HEK293 (cell line): ENCODE measurements around the gene CIRBP.
A peak's percentile ranks its signal among the peaks of the same experiment; 100 is the strongest.

ENCODE experiments used
- EGR2 ChIP-seq: fragments of 450-650 bp; formaldehyde crosslinking; IDR thresholded peaks from 2 replicates; pipeline ENCODE4 v1.5.1; 2016; ENCODE audit warnings: low read depth, missing biosample characterization, missing genetic modification characterization
- MEIS1 ChIP-seq: sonication (generic); formaldehyde crosslinking; IDR thresholded peaks from 2 replicates; pipeline ENCODE4 v1.8.1; 2022; ENCODE audit warnings: missing genetic modification reagents, mild to moderate bottlenecking, borderline replicate concordance
- OSR2 ChIP-seq: fragments of 450-650 bp; formaldehyde crosslinking; IDR thresholded peaks from 2 replicates; pipeline ENCODE4 v1.5.1; 2016; ENCODE audit warnings: missing biosample characterization, missing genetic modification characterization
- PBX3 ChIP-seq: sonication (generic); formaldehyde crosslinking; IDR thresholded peaks from 2 replicates; pipeline ENCODE4 v1.8.1; 2022; ENCODE audit warnings: mild to moderate bottlenecking, moderate library complexity, missing genetic modification reagents
- PRDM4 ChIP-seq: fragments of 450-650 bp; formaldehyde crosslinking; IDR thresholded peaks from 2 replicates; pipeline ENCODE4 v1.5.1; 2017; ENCODE audit warnings: missing biosample characterization, missing genetic modification characterization
- SP7 ChIP-seq: fragments of 450-650 bp; formaldehyde crosslinking; IDR thresholded peaks from 2 replicates; pipeline ENCODE4 v1.5.1; 2016; ENCODE audit warnings: missing biosample characterization, missing genetic modification characterization
- ZBTB48 ChIP-seq: fragments of 450-650 bp; formaldehyde crosslinking; IDR thresholded peaks from 2 replicates; pipeline ENCODE4 v1.5.1; 2016; ENCODE audit warnings: missing biosample characterization, missing genetic modification characterization
- ZNF121 ChIP-seq: fragments of 450-650 bp; formaldehyde crosslinking; IDR thresholded peaks from 2 replicates; pipeline ENCODE4 v1.5.1; 2016; ENCODE audit warnings: missing biosample characterization, missing genetic modification characterization
- ZNF133 ChIP-seq: fragments of 450-650 bp; formaldehyde crosslinking; IDR thresholded peaks from 2 replicates; pipeline ENCODE4 v1.5.1; 2016; ENCODE audit warnings: missing biosample characterization, missing genetic modification characterization
- ZNF138 ChIP-seq: fragments of 450-650 bp; formaldehyde crosslinking; IDR thresholded peaks from 2 replicates; pipeline ENCODE4 v1.5.1; 2016; ENCODE audit warnings: missing biosample characterization, missing genetic modification characterization, borderline replicate concordance
- ZNF221 ChIP-seq: fragments of 450-650 bp; formaldehyde crosslinking; IDR thresholded peaks from 2 replicates; pipeline ENCODE4 v1.5.1; 2017; ENCODE audit warnings: missing biosample characterization, missing genetic modification characterization, borderline replicate concordance
- ZNF335 ChIP-seq: fragments of 450-650 bp; formaldehyde crosslinking; conservative IDR thresholded peaks from 2 replicates; pipeline ENCODE4 v1.5.1; 2016; ENCODE audit warnings: missing biosample characterization, missing genetic modification characterization
- ZNF350 ChIP-seq: fragments of 450-650 bp; formaldehyde crosslinking; IDR thresholded peaks from 2 replicates; pipeline ENCODE4 v1.5.0; 2017; ENCODE audit warnings: missing biosample characterization, mild to moderate bottlenecking, missing genetic modification characterization
- ZNF530 ChIP-seq: fragments of 450-650 bp; formaldehyde crosslinking; IDR thresholded peaks from 2 replicates; pipeline ENCODE4 v1.5.1; 2016; ENCODE audit warnings: low read depth, missing biosample characterization, missing genetic modification characterization
- ZNF555 ChIP-seq: fragments of 450-650 bp; formaldehyde crosslinking; conservative IDR thresholded peaks from 2 replicates; pipeline ENCODE4 v1.5.1; 2017; ENCODE audit warnings: missing biosample characterization, mild to moderate bottlenecking, missing genetic modification characterization, inconsistent platforms
- ZNF596 ChIP-seq: fragments of 450-650 bp; IDR thresholded peaks from 2 replicates; pipeline ENCODE4 v1.5.0; 2018; ENCODE audit warnings: missing biosample characterization, mild to moderate bottlenecking, missing genetic modification characterization, moderate library complexity
- ZSCAN4 ChIP-seq: fragments of 450-650 bp; formaldehyde crosslinking; IDR thresholded peaks from 2 replicates; pipeline ENCODE4 v1.5.1; 2017; ENCODE audit warnings: missing biosample characterization, missing genetic modification characterization
- TF ChIP-seq, protein P1 (sequence below): fragments of 450-650 bp; IDR thresholded peaks from 2 replicates; pipeline ENCODE4 v1.5.1; 2018; ENCODE audit warnings: missing biosample characterization, mild to moderate bottlenecking, missing genetic modification characterization
- TF ChIP-seq, protein P2 (sequence below): fragments of 450-650 bp; formaldehyde crosslinking; IDR thresholded peaks from 2 replicates; pipeline ENCODE4 v1.5.1; 2016; ENCODE audit warnings: missing biosample characterization, missing genetic modification characterization
- TF ChIP-seq, protein P3 (sequence below): fragments of 450-650 bp; formaldehyde crosslinking; IDR thresholded peaks from 2 replicates; pipeline ENCODE4 v1.5.1; 2016; ENCODE audit warnings: missing biosample characterization, missing genetic modification characterization
- TF ChIP-seq, protein P4 (sequence below): fragments of 450-650 bp; formaldehyde crosslinking; IDR thresholded peaks from 2 replicates; pipeline ENCODE4 v1.5.1; 2016; ENCODE audit warnings: missing biosample characterization, missing genetic modification characterization

CIRBP gene

GRCh38 chr19:1243768-1244692 is 25.1 kb upstream of the CIRBP start (continued):
- TF ChIP-seq ZNF555: no peak
- no peak for TF ChIP-seq ZNF596 (tag by site-specific recombination)
- TF ChIP-seq OSR2 (tag by site-specific recombination): 0 out of 2 replicates have a peak, but pooled peaks have one; percentile 8
- no peak for TF ChIP-seq EGR2
- TF ChIP-seq, protein P1, sequence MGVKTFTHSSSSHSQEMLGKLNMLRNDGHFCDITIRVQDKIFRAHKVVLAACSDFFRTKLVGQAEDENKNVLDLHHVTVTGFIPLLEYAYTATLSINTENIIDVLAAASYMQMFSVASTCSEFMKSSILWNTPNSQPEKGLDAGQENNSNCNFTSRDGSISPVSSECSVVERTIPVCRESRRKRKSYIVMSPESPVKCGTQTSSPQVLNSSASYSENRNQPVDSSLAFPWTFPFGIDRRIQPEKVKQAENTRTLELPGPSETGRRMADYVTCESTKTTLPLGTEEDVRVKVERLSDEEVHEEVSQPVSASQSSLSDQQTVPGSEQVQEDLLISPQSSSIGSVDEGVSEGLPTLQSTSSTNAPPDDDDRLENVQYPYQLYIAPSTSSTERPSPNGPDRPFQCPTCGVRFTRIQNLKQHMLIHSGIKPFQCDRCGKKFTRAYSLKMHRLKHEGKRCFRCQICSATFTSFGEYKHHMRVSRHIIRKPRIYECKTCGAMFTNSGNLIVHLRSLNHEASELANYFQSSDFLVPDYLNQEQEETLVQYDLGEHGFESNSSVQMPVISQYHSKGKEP (tag by site-specific recombination): no peak
- 0 out of 2 replicates have a peak, but pooled peaks have one; percentile 17 for TF ChIP-seq PRDM4
- TF ChIP-seq ZNF138 (tag by site-specific recombination): no peak
- TF ChIP-seq ZNF221 (tag by site-specific recombination): no peak
- TF ChIP-seq ZNF133: no peak
- peak; percentile 43; the same call in 1 of the 2 replicates for TF ChIP-seq ZBTB48
- peak; percentile 35 for TF ChIP-seq SP7
- no peak for TF ChIP-seq ZNF350 (tag by site-specific recombination)
- TF ChIP-seq ZNF121 (tag by site-specific recombination): no peak
- no peak for TF ChIP-seq ZNF335
- no peak for TF ChIP-seq PBX3 (CRISPR knock-in tag)
- TF ChIP-seq, protein P2, sequence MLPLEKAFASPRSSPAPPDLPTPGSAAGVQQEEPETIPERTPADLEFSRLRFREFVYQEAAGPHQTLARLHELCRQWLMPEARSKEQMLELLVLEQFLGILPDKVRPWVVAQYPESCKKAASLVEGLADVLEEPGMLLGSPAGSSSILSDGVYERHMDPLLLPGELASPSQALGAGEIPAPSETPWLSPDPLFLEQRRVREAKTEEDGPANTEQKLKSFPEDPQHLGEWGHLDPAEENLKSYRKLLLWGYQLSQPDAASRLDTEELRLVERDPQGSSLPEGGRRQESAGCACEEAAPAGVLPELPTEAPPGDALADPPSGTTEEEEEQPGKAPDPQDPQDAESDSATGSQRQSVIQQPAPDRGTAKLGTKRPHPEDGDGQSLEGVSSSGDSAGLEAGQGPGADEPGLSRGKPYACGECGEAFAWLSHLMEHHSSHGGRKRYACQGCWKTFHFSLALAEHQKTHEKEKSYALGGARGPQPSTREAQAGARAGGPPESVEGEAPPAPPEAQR: no peak
- TF ChIP-seq, protein P3, sequence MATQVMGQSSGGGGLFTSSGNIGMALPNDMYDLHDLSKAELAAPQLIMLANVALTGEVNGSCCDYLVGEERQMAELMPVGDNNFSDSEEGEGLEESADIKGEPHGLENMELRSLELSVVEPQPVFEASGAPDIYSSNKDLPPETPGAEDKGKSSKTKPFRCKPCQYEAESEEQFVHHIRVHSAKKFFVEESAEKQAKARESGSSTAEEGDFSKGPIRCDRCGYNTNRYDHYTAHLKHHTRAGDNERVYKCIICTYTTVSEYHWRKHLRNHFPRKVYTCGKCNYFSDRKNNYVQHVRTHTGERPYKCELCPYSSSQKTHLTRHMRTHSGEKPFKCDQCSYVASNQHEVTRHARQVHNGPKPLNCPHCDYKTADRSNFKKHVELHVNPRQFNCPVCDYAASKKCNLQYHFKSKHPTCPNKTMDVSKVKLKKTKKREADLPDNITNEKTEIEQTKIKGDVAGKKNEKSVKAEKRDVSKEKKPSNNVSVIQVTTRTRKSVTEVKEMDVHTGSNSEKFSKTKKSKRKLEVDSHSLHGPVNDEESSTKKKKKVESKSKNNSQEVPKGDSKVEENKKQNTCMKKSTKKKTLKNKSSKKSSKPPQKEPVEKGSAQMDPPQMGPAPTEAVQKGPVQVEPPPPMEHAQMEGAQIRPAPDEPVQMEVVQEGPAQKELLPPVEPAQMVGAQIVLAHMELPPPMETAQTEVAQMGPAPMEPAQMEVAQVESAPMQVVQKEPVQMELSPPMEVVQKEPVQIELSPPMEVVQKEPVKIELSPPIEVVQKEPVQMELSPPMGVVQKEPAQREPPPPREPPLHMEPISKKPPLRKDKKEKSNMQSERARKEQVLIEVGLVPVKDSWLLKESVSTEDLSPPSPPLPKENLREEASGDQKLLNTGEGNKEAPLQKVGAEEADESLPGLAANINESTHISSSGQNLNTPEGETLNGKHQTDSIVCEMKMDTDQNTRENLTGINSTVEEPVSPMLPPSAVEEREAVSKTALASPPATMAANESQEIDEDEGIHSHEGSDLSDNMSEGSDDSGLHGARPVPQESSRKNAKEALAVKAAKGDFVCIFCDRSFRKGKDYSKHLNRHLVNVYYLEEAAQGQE: 0 out of 2 replicates have a peak, but pooled peaks have one; percentile 7
- no peak for TF ChIP-seq ZSCAN4 (tag by site-specific recombination)
- TF ChIP-seq ZNF530 (tag by site-specific recombination): no peak
- no peak for TF ChIP-seq MEIS1 (CRISPR knock-in tag)
- TF ChIP-seq, protein P4, sequence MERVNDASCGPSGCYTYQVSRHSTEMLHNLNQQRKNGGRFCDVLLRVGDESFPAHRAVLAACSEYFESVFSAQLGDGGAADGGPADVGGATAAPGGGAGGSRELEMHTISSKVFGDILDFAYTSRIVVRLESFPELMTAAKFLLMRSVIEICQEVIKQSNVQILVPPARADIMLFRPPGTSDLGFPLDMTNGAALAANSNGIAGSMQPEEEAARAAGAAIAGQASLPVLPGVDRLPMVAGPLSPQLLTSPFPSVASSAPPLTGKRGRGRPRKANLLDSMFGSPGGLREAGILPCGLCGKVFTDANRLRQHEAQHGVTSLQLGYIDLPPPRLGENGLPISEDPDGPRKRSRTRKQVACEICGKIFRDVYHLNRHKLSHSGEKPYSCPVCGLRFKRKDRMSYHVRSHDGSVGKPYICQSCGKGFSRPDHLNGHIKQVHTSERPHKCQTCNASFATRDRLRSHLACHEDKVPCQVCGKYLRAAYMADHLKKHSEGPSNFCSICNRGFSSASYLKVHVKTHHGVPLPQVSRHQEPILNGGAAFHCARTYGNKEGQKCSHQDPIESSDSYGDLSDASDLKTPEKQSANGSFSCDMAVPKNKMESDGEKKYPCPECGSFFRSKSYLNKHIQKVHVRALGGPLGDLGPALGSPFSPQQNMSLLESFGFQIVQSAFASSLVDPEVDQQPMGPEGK: no peak
